Fibroblast of skin of left biceps (primary cell): Measurements from ENCODE around the gene SDC3.

ENCODE experiments used
- DNase-seq, 2 experiments: peaks; one replicate each; pipeline ENCODE4 v3.0.0-alpha.2; 2013; ENCODE audit warnings: low read depth in 2 of 2

Gene SDC3

GRCh38 chr1:30822006-30822405 is 86.6 kb downstream of the SDC3 start:
- no peak for DNase-seq

GRCh38 chr1:30820299-30820698 is 88.3 kb downstream of the SDC3 start:
- DNase-seq, result no peak
